ENCODE data around the gene CFAP45. TPM values are rescaled to one million over a fixed set of nuclear protein-coding genes. Genes with fewer than 3 reads are reported as not detected.

The CFAP45 gene
- total RNA-seq, 2 donors from 2014 or later: 0.95 to 2.1 TPM

GRCh38 chr1:159897962-159898361, 2.0 kb downstream of the CFAP45 start:
- no peak for TF ChIP-seq CTCF (IDR thresholded peaks at IDR 0.05)
- H3K27ac ChIP-seq: no peak overlapping the region
- H3K9me3 ChIP-seq: no peaks in the 10 kb centered on the region
- H3K4me3 ChIP-seq: no peak overlapping the region
- ATAC-seq (ENCODE audit: insufficient number of reproducible peaks, low FRiP score, low read depth) (no peak), DNase-seq (ENCODE audit: low spot score) (no peak)
- no peaks in the 10 kb centered on the region for H3K36me3 ChIP-seq
- no peaks in the 10 kb centered on the region for H3K27me3 ChIP-seq (replicated peaks; ENCODE audit: insufficient read depth)
- peaks cover 0 to 29% of the 10 kb centered on the region in 2 donors for H3K4me1 ChIP-seq (ENCODE audit: control insufficient read depth in 1 of 2, low read depth in 2 of 2)

- no peak for DNase-seq (ENCODE audit: low spot score)
- H3K9me3 ChIP-seq: no peaks in the 10 kb centered on the region
- H3K36me3 ChIP-seq: no peaks in the 10 kb centered on the region
- no peak for ATAC-seq (ENCODE audit: insufficient number of reproducible peaks, low FRiP score, low read depth)
- no peak overlapping the region for H3K27ac ChIP-seq
- peaks cover 0 to 27% of the 10 kb centered on the region in 2 donors for H3K4me1 ChIP-seq (ENCODE audit: control insufficient read depth in 1 of 2, low read depth in 2 of 2)
- no peaks in the 10 kb centered on the region for H3K27me3 ChIP-seq (replicated peaks; ENCODE audit: insufficient read depth)
- H3K4me3 ChIP-seq: no peak overlapping the region
- no peak for TF ChIP-seq CTCF (IDR thresholded peaks at IDR 0.05)
These were observed 3.4 kb downstream of the CFAP45 start for GRCh38 chr1:159896546-159896930.

GRCh38 chr1:159895836-159896545, 4.0 kb downstream of the CFAP45 start:
- ATAC-seq (ENCODE audit: insufficient number of reproducible peaks, low FRiP score, low read depth) (no peak), DNase-seq (ENCODE audit: low spot score) (no peak)
- Histone ChIP-seq H3K27ac (no peak overlapping the region), H3K4me3 (no peak overlapping the region), H3K9me3 (no peaks in the 10 kb centered on the region), H3K27me3 (replicated peaks; ENCODE audit: insufficient read depth) (no peaks in the 10 kb centered on the region), H3K4me1 (ENCODE audit: control insufficient read depth in 1 of 2, low read depth in 2 of 2) (peaks cover 0 to 26% of the 10 kb centered on the region in 2 donors), H3K36me3 (no peaks in the 10 kb centered on the region)
- no peak for TF ChIP-seq CTCF (IDR thresholded peaks at IDR 0.05)

- no peak overlapping the region for H3K27ac ChIP-seq
- no peak for TF ChIP-seq CTCF (IDR thresholded peaks at IDR 0.05)
- peaks cover 2 to 24% of the 10 kb centered on the region in 2 donors for H3K4me1 ChIP-seq (ENCODE audit: control insufficient read depth in 1 of 2, low read depth in 2 of 2)
- H3K36me3 ChIP-seq: no peaks in the 10 kb centered on the region
- DNase-seq (ENCODE audit: low spot score) (no peak), ATAC-seq (ENCODE audit: insufficient number of reproducible peaks, low FRiP score, low read depth) (no peak)
- no peaks in the 10 kb centered on the region for H3K27me3 ChIP-seq (replicated peaks; ENCODE audit: insufficient read depth)
- no peaks in the 10 kb centered on the region for H3K9me3 ChIP-seq
- no peak overlapping the region for H3K4me3 ChIP-seq
These were observed 4.7 kb downstream of the CFAP45 start for GRCh38 chr1:159895286-159895685.

GRCh38 chr1:159892944-159893343, 7.0 kb downstream of the CFAP45 start:
- no peak for DNase-seq (ENCODE audit: low spot score)
- no peak overlapping the region for H3K4me3 ChIP-seq
- no peaks in the 10 kb centered on the region for H3K27me3 ChIP-seq (replicated peaks; ENCODE audit: insufficient read depth)
- no peak overlapping the region for H3K27ac ChIP-seq
- ATAC-seq (ENCODE audit: insufficient number of reproducible peaks, low FRiP score, low read depth): no peak
- TF ChIP-seq CTCF (IDR thresholded peaks at IDR 0.05): no peak
- no peaks in the 10 kb centered on the region for H3K9me3 ChIP-seq
- H3K4me1 ChIP-seq (ENCODE audit: control insufficient read depth in 1 of 2, low read depth in 2 of 2): peaks cover 10 to 29% of the 10 kb centered on the region in 2 donors
- H3K36me3 ChIP-seq: no peaks in the 10 kb centered on the region
